OCI-LY7 (cell line): Measurements from ENCODE around the gene TTC16.

Experiments used
- EZH2phosphoT487 ChIP-seq: fragments of 200-600 bp; sonication (generic); IDR thresholded peaks from 2 replicates; pipeline ENCODE4 v1.6.1; 2018; ENCODE audit warnings: low read depth, borderline replicate concordance, mild to moderate bottlenecking, mixed run types, antibody characterized with exemption, low read length, moderate library complexity, mixed read lengths
- TF ChIP-seq, protein P1 (sequence below): fragments of 200-600 bp; sonication (generic); conservative IDR thresholded peaks from 2 replicates; pipeline ENCODE4 v1.5.1; 2014; ENCODE audit warnings: mild to moderate bottlenecking, antibody characterized with exemption, low read length, moderate library complexity, mixed read lengths

DNA sequence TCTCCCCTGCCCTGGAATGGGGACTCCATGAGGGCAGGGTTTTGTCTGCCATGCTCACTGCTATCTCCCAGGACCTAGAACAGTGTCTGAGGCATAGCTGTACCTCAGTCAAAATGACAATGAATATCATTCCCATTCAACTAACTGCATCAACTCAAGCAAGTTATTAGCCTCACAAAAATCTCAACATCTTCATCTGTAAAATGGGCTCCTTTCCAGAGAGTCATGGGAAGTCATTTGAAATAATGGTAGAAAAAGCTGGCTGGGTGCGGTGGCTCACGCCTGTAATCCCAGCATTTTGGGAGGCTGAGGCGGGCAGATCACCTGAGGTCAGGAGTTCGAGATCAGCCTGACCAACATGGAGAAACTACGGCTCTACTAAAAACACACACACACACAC, 53.2 kb downstream of the TTC16 start:
- TF ChIP-seq, protein P1, sequence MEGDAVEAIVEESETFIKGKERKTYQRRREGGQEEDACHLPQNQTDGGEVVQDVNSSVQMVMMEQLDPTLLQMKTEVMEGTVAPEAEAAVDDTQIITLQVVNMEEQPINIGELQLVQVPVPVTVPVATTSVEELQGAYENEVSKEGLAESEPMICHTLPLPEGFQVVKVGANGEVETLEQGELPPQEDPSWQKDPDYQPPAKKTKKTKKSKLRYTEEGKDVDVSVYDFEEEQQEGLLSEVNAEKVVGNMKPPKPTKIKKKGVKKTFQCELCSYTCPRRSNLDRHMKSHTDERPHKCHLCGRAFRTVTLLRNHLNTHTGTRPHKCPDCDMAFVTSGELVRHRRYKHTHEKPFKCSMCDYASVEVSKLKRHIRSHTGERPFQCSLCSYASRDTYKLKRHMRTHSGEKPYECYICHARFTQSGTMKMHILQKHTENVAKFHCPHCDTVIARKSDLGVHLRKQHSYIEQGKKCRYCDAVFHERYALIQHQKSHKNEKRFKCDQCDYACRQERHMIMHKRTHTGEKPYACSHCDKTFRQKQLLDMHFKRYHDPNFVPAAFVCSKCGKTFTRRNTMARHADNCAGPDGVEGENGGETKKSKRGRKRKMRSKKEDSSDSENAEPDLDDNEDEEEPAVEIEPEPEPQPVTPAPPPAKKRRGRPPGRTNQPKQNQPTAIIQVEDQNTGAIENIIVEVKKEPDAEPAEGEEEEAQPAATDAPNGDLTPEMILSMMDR = no peak
- no peak for TF ChIP-seq EZH2phosphoT487
